A673 (cell line): ENCODE measurements around the gene CCDC78. TPM values are rescaled to one million over a fixed set of nuclear protein-coding genes. Genes with fewer than 3 reads are reported as not detected.
A peak's percentile ranks its signal among the peaks of the same experiment; 100 is the strongest.

ENCODE experiments used
- BruUV-seq: library from RNA; stranded (reverse); fragments of 400-500 nt; replicated peaks from 2 replicates; lab custom pipeline; 2021; lab: Mats Ljungman, UMichigan
- CTCF ChIA-PET: fragments of 300-600 bp; sonication (Branson Sonifier 250); formaldehyde crosslinking; loops from one replicate; lab custom pipeline; 2022; ENCODE audit warnings: antibody characterized with exemption; lab: Charles Lee
- POLR2A ChIA-PET: fragments of 300-600 bp; sonication (Branson Sonifier 250); formaldehyde crosslinking; loops from one replicate; lab custom pipeline; 2022; ENCODE audit warnings: antibody characterized with exemption; ENCODE audit not compliant: low non-redundant PET; lab: Charles Lee
- DNase-seq: peaks from one replicate; pipeline ENCODE4 v3.0.0-alpha.2; 2015; ENCODE audit warnings: low spot score
- H3K27ac ChIP-seq: fragments of 200-600 bp; sonication (generic); 2 replicates; pipeline ENCODE4 v1.5.1; 2016; ENCODE audit warnings: mixed run types, low read depth, mild to moderate bottlenecking, mixed read lengths, antibody characterized with exemption, low read length; ENCODE audit not compliant: poor library complexity, severe bottlenecking
- H3K27me3 ChIP-seq: fragments of 200-600 bp; sonication (generic); replicated peaks from 2 replicates; pipeline ENCODE4 v1.6.1; 2017; ENCODE audit warnings: mixed run types, low read depth, mild to moderate bottlenecking, mixed read lengths, antibody characterized with exemption, low read length; ENCODE audit not compliant: insufficient read depth, poor library complexity
- H3K36me3 ChIP-seq: fragments of 200-600 bp; sonication (generic); 2 replicates; pipeline ENCODE4 v1.6.1; 2016; ENCODE audit warnings: mixed run types, mild to moderate bottlenecking, mixed read lengths, antibody characterized with exemption, low read length; ENCODE audit not compliant: insufficient read depth, poor library complexity, severe bottlenecking
- H3K4me1 ChIP-seq: fragments of 200-600 bp; sonication (generic); 2 replicates; pipeline ENCODE4 v1.6.1; 2017; ENCODE audit warnings: mixed run types, mild to moderate bottlenecking, mixed read lengths, antibody characterized with exemption, low read length; ENCODE audit not compliant: insufficient read depth, poor library complexity, severe bottlenecking
- H3K4me3 ChIP-seq: fragments of 200-600 bp; sonication (generic); 2 replicates; pipeline ENCODE4 v1.5.1; 2016; ENCODE audit warnings: low read depth, mixed run types, mild to moderate bottlenecking, mixed read lengths, low read length; ENCODE audit not compliant: poor library complexity, severe bottlenecking
- H3K9me3 ChIP-seq: fragments of 200-600 bp; sonication (generic); 2 replicates; pipeline ENCODE4 v1.6.1; 2016; ENCODE audit warnings: mixed run types, low read depth, mild to moderate bottlenecking, mixed read lengths, antibody characterized with exemption, low read length; ENCODE audit not compliant: poor library complexity, severe bottlenecking
- EZH2 ChIP-seq: fragments of 200-600 bp; sonication (generic); IDR thresholded peaks from 2 replicates; pipeline ENCODE4 v1.6.1; 2017; ENCODE audit warnings: borderline replicate concordance, low read depth, mild to moderate bottlenecking, mixed read lengths, antibody characterized with exemption, low read length; ENCODE audit not compliant: poor library complexity, severe bottlenecking
- intact Hi-C: fragments of 100-400 bp; cut with micrococcal nuclease; formaldehyde crosslinking; loops from one replicate; pipeline ENCODE4 v1.10.0; 2022; ENCODE audit not compliant: unreplicated experiment
- total RNA-seq: library from RNA; stranded (reverse); gene quantifications from 2 replicates; pipeline ENCODE4 v1.2.3, GENCODE V29; 2021
- TF ChIP-seq, protein P1 (sequence below): fragments of 300-800, 200-600 bp; sonication (generic); conservative IDR thresholded peaks from 2 replicates; pipeline ENCODE4 v1.5.1; 2017; ENCODE audit warnings: low read depth, mild to moderate bottlenecking, antibody characterized with exemption, low read length, moderate library complexity, mixed read lengths

CCDC78 gene
- total RNA-seq, 1 experiment from 2014 or later = 0.28 TPM

DNA sequence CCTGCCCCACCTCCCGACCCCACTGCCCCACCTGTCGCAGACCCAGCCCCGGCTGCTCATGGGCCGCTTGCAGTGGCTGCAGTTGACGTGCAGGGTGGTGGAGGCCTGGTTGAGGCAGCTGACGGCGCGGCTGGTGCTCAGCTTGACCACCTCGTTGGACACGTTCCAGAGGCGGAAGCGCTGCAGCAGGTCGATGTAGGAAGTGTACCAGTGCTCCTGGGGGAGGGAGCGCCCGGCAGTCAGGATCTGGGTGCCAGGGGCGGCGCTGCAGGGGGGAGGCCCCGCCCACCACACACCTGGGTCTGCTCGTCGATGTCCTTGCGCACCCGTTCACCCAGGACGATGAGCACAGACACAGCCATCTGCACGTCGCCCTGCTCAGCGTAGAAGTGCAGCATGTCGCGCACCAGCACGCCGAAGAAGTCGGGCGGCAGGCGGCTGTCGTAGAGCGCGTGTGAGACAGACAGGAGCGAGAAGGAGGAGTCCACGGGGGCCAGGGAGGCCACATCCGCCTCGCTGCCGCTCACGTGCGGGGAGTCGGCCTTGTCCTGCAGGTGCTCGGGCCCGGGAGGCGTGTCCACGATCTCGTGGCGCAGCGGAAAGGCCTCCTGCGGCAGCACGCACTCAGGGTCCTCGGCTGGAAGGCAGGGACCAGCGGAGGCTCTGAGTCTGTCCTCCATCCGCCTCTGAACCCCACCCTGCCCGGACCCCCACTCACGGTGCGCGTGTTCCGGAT is 41.1 kb downstream of the CCDC78 start:
- intact Hi-C loops = loop anchor here (5.0 kb wide), 1 partner anchor 293 kb away; no protein-coding TSS in a partner anchor

DNA sequence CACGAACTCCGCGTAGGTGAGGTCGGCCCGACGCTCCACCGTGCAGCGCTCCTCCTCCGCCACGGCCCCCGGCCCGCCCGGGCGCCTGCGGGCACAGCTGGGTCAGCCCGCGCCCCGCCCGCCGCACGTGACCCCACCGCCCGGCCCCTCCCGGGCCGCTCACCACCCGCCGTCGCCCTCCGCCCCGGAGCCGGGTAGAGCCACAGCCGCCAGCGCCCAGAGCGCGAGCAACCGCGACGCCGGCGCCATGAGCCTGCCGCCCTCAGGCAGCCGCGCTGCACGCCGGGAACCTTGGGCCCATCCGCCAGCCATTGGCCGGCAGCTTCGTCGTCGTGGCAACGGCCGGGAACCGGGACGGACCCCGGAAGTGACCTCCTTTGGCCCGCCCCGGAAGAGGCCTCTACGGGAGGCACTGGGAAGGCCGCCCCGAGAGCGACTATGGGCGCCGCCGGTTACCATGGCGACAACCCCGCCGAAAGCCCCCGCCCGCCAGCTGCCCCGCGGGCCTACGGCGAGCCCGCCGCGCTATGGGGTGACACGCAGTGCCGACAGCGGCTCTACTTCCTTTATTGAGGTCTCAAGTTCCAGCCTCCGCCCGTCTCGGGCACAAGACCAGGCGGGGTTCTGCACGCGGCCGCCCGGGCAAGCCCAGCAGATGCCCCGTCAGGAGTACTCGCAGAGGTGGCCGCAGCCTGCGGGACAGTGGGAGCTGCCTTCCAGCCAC is 42.0 kb downstream of the CCDC78 start, which contains the start of gene JMJD8:
Gene JMJD8 (minus strand): TSS at position 264 of the 724 bp plus-strand sequence. CDS start 15 bp downstream, at position 249.
- no peaks in the 10 kb centered on the region for H3K9me3 ChIP-seq
- ChIA-PET POLR2A (no interaction called here), CTCF (no interaction called here)
- H3K27me3 ChIP-seq = no peaks in the 10 kb centered on the region
- no TSS peak for BruUV-seq
- peaks cover 27% of the 10 kb centered on the region for H3K36me3 ChIP-seq
- intact Hi-C loops = no loop called here
- peak within 1 kb of the TSS; percentile 63 for H3K4me3 ChIP-seq
- DNase-seq = peak; percentile 98
- TF ChIP-seq, protein P1, sequence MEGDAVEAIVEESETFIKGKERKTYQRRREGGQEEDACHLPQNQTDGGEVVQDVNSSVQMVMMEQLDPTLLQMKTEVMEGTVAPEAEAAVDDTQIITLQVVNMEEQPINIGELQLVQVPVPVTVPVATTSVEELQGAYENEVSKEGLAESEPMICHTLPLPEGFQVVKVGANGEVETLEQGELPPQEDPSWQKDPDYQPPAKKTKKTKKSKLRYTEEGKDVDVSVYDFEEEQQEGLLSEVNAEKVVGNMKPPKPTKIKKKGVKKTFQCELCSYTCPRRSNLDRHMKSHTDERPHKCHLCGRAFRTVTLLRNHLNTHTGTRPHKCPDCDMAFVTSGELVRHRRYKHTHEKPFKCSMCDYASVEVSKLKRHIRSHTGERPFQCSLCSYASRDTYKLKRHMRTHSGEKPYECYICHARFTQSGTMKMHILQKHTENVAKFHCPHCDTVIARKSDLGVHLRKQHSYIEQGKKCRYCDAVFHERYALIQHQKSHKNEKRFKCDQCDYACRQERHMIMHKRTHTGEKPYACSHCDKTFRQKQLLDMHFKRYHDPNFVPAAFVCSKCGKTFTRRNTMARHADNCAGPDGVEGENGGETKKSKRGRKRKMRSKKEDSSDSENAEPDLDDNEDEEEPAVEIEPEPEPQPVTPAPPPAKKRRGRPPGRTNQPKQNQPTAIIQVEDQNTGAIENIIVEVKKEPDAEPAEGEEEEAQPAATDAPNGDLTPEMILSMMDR = no peak
- peaks cover 33% of the 10 kb centered on the region for H3K4me1 ChIP-seq
- H3K27ac ChIP-seq = peak within 1 kb of the TSS; percentile 86

More for the DNA sequence above, 41.1 kb downstream of the CCDC78 start:
- BruUV-seq = no TSS peak
- Histone ChIP-seq H3K9me3 (no peaks in the 10 kb centered on the region), H3K27me3 (no peaks in the 10 kb centered on the region), H3K36me3 (peaks cover 27% of the 10 kb centered on the region), H3K27ac (no peak overlapping the region), H3K4me1 (peaks cover 32% of the 10 kb centered on the region), H3K4me3 (no peak overlapping the region)
- TF ChIP-seq, protein P1 = no peak
- TF ChIP-seq EZH2 = no peak
- CTCF ChIA-PET = no interaction called here
- DNase-seq = no peak
- POLR2A ChIA-PET = no interaction called here

DNA sequence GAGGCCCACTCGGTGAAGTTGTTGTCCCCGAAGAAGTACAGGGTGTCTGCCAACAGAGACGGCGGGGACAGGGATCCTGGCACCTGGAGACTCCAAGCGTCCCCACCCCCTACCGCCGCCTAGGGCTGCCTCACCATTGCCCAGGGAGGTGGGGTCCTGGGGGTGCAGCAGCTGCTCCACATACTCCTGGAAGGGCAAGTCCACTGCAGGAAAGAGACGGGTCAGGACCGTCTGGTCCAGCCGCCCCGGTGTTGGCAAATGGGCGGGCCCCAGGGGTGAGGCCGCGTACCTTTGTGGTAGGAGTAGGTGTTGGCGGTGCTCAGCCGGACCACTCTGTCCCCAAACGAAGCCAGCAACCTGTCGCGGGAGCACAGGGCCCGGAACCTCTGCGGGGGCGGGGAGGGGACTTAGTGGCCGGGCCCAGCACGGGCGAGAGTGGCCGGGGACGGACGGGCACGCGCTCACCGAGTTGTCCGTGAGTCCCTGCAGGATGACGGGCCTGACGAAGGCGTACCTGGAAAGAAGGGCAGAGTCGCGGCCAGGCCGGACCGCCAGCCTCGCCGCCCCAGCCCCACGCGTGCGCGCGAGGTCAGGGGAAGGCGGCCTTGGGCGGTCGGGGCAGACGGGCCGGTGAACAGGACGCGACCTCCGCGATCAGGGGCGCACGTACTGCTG is 42.7 kb downstream of the CCDC78 start:
- Histone ChIP-seq H3K36me3 (peaks cover 27% of the 10 kb centered on the region), H3K27me3 (no peaks in the 10 kb centered on the region), H3K9me3 (no peaks in the 10 kb centered on the region), H3K4me3 (peak overlapping the region; percentile 63), H3K27ac (peak overlapping the region; percentile 86), H3K4me1 (peaks cover 33% of the 10 kb centered on the region)
- BruUV-seq = no TSS peak
- POLR2A ChIA-PET = no interaction called here
- DNase-seq = no peak
- CTCF ChIA-PET = no interaction called here
- intact Hi-C loops = no loop called here
- TF ChIP-seq EZH2 = no peak
- TF ChIP-seq, protein P1 = no peak
